HEK293 (cell line): Measurements from ENCODE around the gene NAV2.

Experiments
- CTCF ChIA-PET: fragments of 350-600 bp; formaldehyde crosslinking; extraction: SDS; loops from one replicate; lab custom pipeline; 2021; ENCODE audit warnings: antibody characterized with exemption; lab: Yijun Ruan, JAX
- POLR2A ChIA-PET: fragments of 300-600 bp; formaldehyde crosslinking; extraction: SDS; loops from one replicate; lab custom pipeline; 2020; ENCODE audit warnings: antibody characterized with exemption, inconsistent platforms; lab: Yijun Ruan, JAX
- H3K27ac ChIP-seq: fragments of 200-500 bp; sonication (Bioruptor generic); 2 replicates; pipeline ENCODE4 v1.5.1; 2014; ENCODE audit warnings: low read depth, low read length, control low read depth, inconsistent platforms; ENCODE audit errors: extremely low read depth
- H3K36me3 ChIP-seq, 2 experiments: fragments of 200-500 bp in 1 of 2; sonication (Bioruptor generic) in 1 of 2; 1 replicate in 1 of 2; 2 replicates in 1 of 2; pipeline ENCODE4 v1.5.1; 2014 to 2017; ENCODE audit warnings: inconsistent platforms in 2 of 2, low read length in 2 of 2; ENCODE audit not compliant: control insufficient read depth in 2 of 2, insufficient read depth in 1 of 2
- H3K4me1 ChIP-seq: fragments of 200-500 bp; sonication (Bioruptor generic); 2 replicates; pipeline ENCODE4 v1.5.1; 2014; ENCODE audit warnings: mild to moderate bottlenecking, low read length, inconsistent platforms; ENCODE audit not compliant: control insufficient read depth, insufficient read depth
- H3K4me3 ChIP-seq: 2 replicates; pipeline ENCODE4 v1.5.1; 2011; ENCODE audit warnings: low read depth, mild to moderate bottlenecking, control low read depth, low read length, moderate library complexity
- H3K9me3 ChIP-seq: fragments of 200-500 bp; sonication (Bioruptor generic); 2 replicates; pipeline ENCODE4 v1.5.1; 2014; ENCODE audit warnings: low read depth, low read length, inconsistent platforms; ENCODE audit not compliant: control insufficient read depth, insufficient read depth
- GLI2 ChIP-seq: fragments of 450-650 bp; formaldehyde crosslinking; IDR thresholded peaks from 2 replicates; pipeline ENCODE4; 2017; ENCODE audit warnings: missing biosample characterization, missing genetic modification characterization, low read depth, borderline replicate concordance
- KLF10 ChIP-seq: fragments of 450-650 bp; IDR thresholded peaks from 2 replicates; pipeline ENCODE4 v1.5.1; 2018; ENCODE audit warnings: missing biosample characterization, mild to moderate bottlenecking, missing genetic modification characterization
- KLF7 ChIP-seq: fragments of 450-650 bp; formaldehyde crosslinking; IDR thresholded peaks from 2 replicates; pipeline ENCODE4 v1.5.1; 2016; ENCODE audit warnings: missing biosample characterization, missing genetic modification characterization, borderline replicate concordance
- PRDM6 ChIP-seq: fragments of 450-650 bp; formaldehyde crosslinking; IDR thresholded peaks from 2 replicates; pipeline ENCODE4 v1.5.1; 2017; ENCODE audit warnings: missing biosample characterization, missing genetic modification characterization
- SCRT2 ChIP-seq: fragments of 450-650 bp; formaldehyde crosslinking; IDR thresholded peaks from 2 replicates; pipeline ENCODE4 v1.5.1; 2016; ENCODE audit warnings: missing biosample characterization, missing genetic modification characterization
- ZBTB1 ChIP-seq: fragments of 450-650 bp; formaldehyde crosslinking; IDR thresholded peaks from 2 replicates; pipeline ENCODE4 v1.5.1; 2016; ENCODE audit warnings: missing biosample characterization, missing genetic modification characterization
- ZBTB21 ChIP-seq: fragments of 450-650 bp; formaldehyde crosslinking; IDR thresholded peaks from 2 replicates; pipeline ENCODE4 v1.5.1; 2017; ENCODE audit warnings: missing biosample characterization, missing genetic modification characterization
- ZIC2 ChIP-seq: fragments of 450-650 bp; formaldehyde crosslinking; IDR thresholded peaks from 2 replicates; pipeline ENCODE4 v1.5.1; 2016; ENCODE audit warnings: missing biosample characterization, missing genetic modification characterization
- ZNF114 ChIP-seq: fragments of 450-650 bp; formaldehyde crosslinking; IDR thresholded peaks from 2 replicates; pipeline ENCODE4 v1.5.0; 2017; ENCODE audit warnings: missing biosample characterization, missing genetic modification characterization
- ZNF121 ChIP-seq: fragments of 450-650 bp; formaldehyde crosslinking; IDR thresholded peaks from 2 replicates; pipeline ENCODE4 v1.5.1; 2016; ENCODE audit warnings: missing biosample characterization, missing genetic modification characterization
- ZNF248 ChIP-seq: fragments of 450-650 bp; formaldehyde crosslinking; IDR thresholded peaks from 2 replicates; pipeline ENCODE4 v1.5.1; 2017; ENCODE audit warnings: missing biosample characterization, missing genetic modification characterization
- ZNF510 ChIP-seq: fragments of 450-650 bp; formaldehyde crosslinking; IDR thresholded peaks from 2 replicates; pipeline ENCODE4 v1.5.1; 2018; ENCODE audit warnings: mild to moderate bottlenecking, missing genetic modification characterization, missing biosample characterization; ENCODE audit not compliant: insufficient replicate concordance
- ZNF560 ChIP-seq: fragments of 450-650 bp; formaldehyde crosslinking; IDR thresholded peaks from 2 replicates; pipeline ENCODE4 v1.5.1; 2017; ENCODE audit warnings: missing biosample characterization, missing genetic modification characterization, borderline replicate concordance
- ZNF596 ChIP-seq: fragments of 450-650 bp; IDR thresholded peaks from 2 replicates; pipeline ENCODE4 v1.5.0; 2018; ENCODE audit warnings: missing biosample characterization, mild to moderate bottlenecking, missing genetic modification characterization, moderate library complexity
- ZNF658 ChIP-seq: fragments of 450-650 bp; formaldehyde crosslinking; IDR thresholded peaks from 2 replicates; pipeline ENCODE4; 2016; ENCODE audit warnings: missing biosample characterization, missing genetic modification characterization
- TF ChIP-seq, protein P1 (sequence below): fragments of 450-650 bp; formaldehyde crosslinking; IDR thresholded peaks from 2 replicates; pipeline ENCODE4 v1.5.1; 2017; ENCODE audit warnings: missing biosample characterization, missing genetic modification characterization
- TF ChIP-seq, protein P2 (sequence below): fragments of 450-650 bp; formaldehyde crosslinking; IDR thresholded peaks from 2 replicates; pipeline ENCODE4 v1.5.0; 2017; ENCODE audit warnings: missing biosample characterization, missing genetic modification characterization, borderline replicate concordance

Gene NAV2

GRCh38 chr11:19821412-19821875, 108.8 kb downstream of the NAV2 start:
- no peak overlapping the region for H3K4me3 ChIP-seq
- CTCF ChIA-PET: no interaction called here

GRCh38 chr11:19821993-19822392, 109.4 kb downstream of the NAV2 start:
- no peak overlapping the region for H3K4me3 ChIP-seq
- POLR2A ChIA-PET: no interaction called here
- no peaks in the 10 kb centered on the region for H3K9me3 ChIP-seq
- no peaks in the 10 kb centered on the region; the same call in 1 of the 2 replicates for H3K4me1 ChIP-seq
- TF ChIP-seq ZNF560 (tag by site-specific recombination): no peak
- TF ChIP-seq ZNF658: no peak
- TF ChIP-seq KLF7 (tag by site-specific recombination): no peak
- TF ChIP-seq, protein P1, sequence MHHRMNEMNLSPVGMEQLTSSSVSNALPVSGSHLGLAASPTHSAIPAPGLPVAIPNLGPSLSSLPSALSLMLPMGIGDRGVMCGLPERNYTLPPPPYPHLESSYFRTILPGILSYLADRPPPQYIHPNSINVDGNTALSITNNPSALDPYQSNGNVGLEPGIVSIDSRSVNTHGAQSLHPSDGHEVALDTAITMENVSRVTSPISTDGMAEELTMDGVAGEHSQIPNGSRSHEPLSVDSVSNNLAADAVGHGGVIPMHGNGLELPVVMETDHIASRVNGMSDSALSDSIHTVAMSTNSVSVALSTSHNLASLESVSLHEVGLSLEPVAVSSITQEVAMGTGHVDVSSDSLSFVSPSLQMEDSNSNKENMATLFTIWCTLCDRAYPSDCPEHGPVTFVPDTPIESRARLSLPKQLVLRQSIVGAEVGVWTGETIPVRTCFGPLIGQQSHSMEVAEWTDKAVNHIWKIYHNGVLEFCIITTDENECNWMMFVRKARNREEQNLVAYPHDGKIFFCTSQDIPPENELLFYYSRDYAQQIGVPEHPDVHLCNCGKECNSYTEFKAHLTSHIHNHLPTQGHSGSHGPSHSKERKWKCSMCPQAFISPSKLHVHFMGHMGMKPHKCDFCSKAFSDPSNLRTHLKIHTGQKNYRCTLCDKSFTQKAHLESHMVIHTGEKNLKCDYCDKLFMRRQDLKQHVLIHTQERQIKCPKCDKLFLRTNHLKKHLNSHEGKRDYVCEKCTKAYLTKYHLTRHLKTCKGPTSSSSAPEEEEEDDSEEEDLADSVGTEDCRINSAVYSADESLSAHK (tag by site-specific recombination): no peak
- TF ChIP-seq, all 188 proteins: peak for 0
- no peaks in the 10 kb centered on the region for H3K36me3 ChIP-seq
- no peak overlapping the region for H3K27ac ChIP-seq
- CTCF ChIA-PET: no interaction called here

More at GRCh38 chr11:19821412-19821875, 108.8 kb downstream of the NAV2 start:
- H3K36me3 ChIP-seq: no peaks in the 10 kb centered on the region
- TF ChIP-seq ZNF121 (tag by site-specific recombination): no peak
- no peak for TF ChIP-seq ZIC2
- peak; percentile 53 for TF ChIP-seq SCRT2 (tag by site-specific recombination)
- TF ChIP-seq ZNF248: no peak
- no peak for TF ChIP-seq ZBTB21 (tag by site-specific recombination)
- no peaks in the 10 kb centered on the region for H3K9me3 ChIP-seq
- POLR2A ChIA-PET: no interaction called here
- H3K4me1 ChIP-seq: no peaks in the 10 kb centered on the region; the same call in 1 of the 2 replicates
- H3K27ac ChIP-seq: no peak overlapping the region

GRCh38 chr11:19822531-19822930, 109.9 kb downstream of the NAV2 start:
- POLR2A ChIA-PET: no interaction called here

DNA sequence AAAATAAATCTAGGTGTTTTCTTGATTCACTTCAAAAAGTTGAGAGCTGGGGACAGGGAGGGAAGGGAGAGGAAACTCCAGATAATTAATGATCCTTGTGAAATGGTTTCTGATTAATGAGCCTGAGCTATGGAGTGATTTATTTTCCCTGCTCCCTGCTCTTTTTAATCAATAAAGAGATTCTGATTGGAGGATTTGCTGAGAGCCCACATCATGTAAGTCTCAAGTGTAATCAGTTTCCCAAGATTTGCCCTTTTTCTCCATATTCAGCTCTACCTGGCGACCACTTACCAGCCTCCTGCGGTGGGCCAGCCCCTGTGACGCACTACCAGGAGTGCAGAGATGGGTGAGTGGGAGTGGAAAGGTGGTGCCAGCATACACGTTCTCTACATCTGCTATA, 114.0 kb downstream of the NAV2 start:
- H3K36me3 ChIP-seq: no peaks in the 10 kb centered on the region
- H3K4me3 ChIP-seq: no peak overlapping the region
- no peaks in the 10 kb centered on the region for H3K9me3 ChIP-seq
- no peaks in the 10 kb centered on the region for H3K4me1 ChIP-seq
- POLR2A ChIA-PET: no interaction called here
- H3K27ac ChIP-seq: no peak overlapping the region
- CTCF ChIA-PET: interaction anchor here (0.8 kb wide), 1 partner anchor 26 kb away, joined by 4 read pairs; no protein-coding TSS in a partner anchor
- TF ChIP-seq, protein P2, sequence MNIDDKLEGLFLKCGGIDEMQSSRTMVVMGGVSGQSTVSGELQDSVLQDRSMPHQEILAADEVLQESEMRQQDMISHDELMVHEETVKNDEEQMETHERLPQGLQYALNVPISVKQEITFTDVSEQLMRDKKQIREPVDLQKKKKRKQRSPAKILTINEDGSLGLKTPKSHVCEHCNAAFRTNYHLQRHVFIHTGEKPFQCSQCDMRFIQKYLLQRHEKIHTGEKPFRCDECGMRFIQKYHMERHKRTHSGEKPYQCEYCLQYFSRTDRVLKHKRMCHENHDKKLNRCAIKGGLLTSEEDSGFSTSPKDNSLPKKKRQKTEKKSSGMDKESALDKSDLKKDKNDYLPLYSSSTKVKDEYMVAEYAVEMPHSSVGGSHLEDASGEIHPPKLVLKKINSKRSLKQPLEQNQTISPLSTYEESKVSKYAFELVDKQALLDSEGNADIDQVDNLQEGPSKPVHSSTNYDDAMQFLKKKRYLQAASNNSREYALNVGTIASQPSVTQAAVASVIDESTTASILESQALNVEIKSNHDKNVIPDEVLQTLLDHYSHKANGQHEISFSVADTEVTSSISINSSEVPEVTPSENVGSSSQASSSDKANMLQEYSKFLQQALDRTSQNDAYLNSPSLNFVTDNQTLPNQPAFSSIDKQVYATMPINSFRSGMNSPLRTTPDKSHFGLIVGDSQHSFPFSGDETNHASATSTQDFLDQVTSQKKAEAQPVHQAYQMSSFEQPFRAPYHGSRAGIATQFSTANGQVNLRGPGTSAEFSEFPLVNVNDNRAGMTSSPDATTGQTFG (tag by site-specific recombination): no peak
- TF ChIP-seq ZNF114: no peak
- no peak for TF ChIP-seq KLF10 (tag by site-specific recombination)
- TF ChIP-seq, protein P1 (tag by site-specific recombination): no peak
- no peak for TF ChIP-seq ZBTB1 (tag by site-specific recombination)
- TF ChIP-seq GLI2 (tag by site-specific recombination): no peak
- no peak for TF ChIP-seq ZNF510 (tag by site-specific recombination)

More at GRCh38 chr11:19822531-19822930, 109.9 kb downstream of the NAV2 start:
- H3K9me3 ChIP-seq: no peaks in the 10 kb centered on the region
- no peaks in the 10 kb centered on the region for H3K4me1 ChIP-seq
- H3K36me3 ChIP-seq: no peaks in the 10 kb centered on the region
- H3K4me3 ChIP-seq: no peak overlapping the region
- TF ChIP-seq ZBTB1 (tag by site-specific recombination) (no peak), ZNF596 (tag by site-specific recombination) (no peak), ZNF560 (tag by site-specific recombination) (no peak), PRDM6 (tag by site-specific recombination) (no peak)
- TF ChIP-seq, all 188 proteins: peak for 0
- CTCF ChIA-PET: interaction anchor here (0.9 kb wide), 1 partner anchor 81 kb away, joined by 3 read pairs; no protein-coding TSS in a partner anchor
- no peak overlapping the region for H3K27ac ChIP-seq
